ENCODE results near the gene ACTN1.

ACTN1 gene

GRCh38 chr14:68931474-68932051 lies 47.5 kb downstream of the ACTN1 start:
- DNase-seq: no peak

DNA sequence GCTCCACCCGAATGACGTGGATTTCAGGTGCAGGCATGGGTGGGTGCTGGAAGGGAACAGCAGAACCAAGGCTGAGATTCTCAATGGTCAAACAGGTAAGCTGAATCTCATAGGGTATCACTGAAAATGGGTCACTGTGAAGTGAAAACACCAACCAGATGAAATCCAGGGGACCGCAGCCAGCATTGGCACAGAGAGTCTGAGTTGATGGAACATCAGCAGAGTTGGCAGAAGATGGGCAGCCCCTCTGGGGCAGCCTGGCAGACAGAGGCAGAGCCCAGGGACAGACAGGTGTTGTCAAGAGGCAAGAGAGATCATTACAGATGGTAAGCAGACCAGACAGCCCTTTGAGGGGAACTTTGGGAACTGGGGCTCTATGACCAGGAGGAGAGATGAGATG lies 48.0 kb downstream of the ACTN1 start:
- no peak for DNase-seq

DNA sequence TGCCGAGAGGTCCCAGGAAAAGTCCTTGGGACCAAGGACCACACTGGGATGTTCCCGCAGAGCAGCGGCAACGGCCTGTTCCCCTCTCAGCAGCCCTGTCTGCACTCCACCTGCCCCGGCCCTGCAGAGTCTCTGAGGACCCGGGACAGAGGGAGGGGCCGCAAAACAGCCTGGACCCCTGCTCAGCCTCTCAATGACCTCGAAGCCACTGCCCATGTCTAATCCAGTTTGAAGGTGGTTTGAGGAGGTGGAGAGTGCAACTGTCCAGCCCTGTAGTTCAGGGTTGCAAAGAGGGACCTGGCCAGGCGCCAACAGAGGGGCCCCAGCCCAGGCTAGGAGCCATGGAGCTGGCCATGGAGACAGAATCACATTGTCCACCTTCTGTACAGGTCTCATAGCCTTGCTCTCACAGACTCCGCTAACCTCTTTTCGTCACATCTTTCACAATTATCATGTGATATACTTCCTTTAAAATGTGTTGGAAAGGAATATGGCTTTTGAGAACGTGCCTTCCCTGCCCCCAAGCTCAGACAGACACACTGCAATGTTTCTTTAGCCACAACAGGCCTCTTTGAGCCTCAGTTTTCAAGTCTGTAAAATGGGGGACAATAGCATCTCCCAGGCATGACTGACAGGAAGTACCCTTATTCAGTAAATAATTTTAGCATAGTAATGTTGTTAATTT lies 49.3 kb downstream of the ACTN1 start:
- DNase-seq: no peak

- DNase-seq: no peak
Observed at GRCh38 chr14:68928770-68929550, 50.1 kb downstream of the ACTN1 start.

DNA sequence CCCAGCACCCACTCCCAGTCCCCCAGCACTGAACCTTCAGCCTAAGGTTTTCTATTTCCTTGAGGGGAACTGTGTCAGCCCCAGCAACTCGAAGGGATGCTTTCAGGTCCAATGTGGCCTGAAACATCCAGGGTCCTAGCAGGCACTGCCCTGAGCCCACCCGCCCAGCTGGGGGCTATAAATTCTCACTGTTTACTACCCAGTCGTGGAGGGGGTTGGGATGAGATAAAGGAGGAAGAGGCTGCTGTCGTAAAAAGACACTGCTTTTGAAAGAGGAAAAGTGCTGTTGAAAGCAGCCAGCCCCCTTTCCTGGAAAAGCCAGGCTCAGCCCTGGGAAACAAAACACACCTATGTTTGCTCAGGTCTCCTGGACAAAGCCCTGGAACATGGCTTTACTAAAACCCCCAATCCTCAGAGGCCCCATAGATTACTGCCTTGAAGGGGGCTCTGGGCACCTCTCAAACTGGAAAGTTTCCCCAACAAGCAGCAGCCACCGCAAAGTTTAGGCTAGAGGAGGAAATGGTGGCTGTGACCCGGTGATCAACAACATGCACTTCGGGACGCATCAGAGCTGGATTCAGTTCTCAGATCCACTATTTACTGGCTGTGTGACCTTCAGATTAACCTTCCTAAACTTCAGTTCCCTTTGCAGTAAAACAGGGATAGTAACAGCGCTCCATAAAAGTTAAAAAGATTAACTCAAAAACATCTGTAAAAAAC lies 51.0 kb downstream of the ACTN1 start:
- DNase-seq: no peak

DNA sequence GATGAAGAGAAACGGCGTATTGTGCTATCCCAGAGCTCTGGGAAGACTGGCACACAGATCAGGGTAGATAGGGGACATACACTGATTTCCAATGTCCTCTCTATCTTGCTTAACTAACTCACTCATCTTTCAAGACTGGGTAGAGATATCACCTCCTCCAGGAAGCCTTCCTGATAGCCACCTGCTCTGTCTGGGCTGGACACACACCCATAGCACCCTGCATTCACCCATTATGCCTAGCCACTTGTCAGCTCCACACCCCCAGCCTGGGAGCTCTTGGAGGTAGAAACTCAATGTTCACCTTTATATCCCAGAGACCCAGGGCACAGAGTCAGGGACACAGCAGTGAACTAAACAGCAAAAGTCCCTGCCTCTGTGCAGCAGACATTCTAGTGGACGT lies 52.0 kb downstream of the ACTN1 start:
- no peak for DNase-seq

DNA sequence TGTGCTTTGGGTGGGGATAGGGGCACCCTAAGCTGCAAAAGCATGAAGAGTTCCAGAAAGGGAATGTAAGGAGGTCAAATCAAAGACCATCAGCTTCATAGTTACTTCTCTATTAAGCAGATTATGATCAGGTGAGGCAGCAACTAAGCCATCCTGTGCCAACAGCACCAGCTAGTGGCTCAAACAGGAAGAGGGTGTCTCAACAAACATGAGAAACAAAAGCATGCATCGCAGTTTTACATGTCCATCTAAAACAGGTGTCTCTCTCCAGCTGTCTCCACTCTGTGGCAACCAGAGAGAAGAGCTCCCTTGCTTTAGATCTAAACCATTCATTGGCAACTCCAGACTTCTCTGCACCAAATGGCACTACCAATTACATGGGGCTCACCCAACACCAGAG lies 52.9 kb downstream of the ACTN1 start:
- DNase-seq: no peak

- DNase-seq: no peak
Observed at GRCh38 chr14:68925373-68925772, 53.7 kb downstream of the ACTN1 start.

- peak; percentile 38 for DNase-seq
Observed at GRCh38 chr14:68924186-68925158, 54.6 kb downstream of the ACTN1 start.

DNA sequence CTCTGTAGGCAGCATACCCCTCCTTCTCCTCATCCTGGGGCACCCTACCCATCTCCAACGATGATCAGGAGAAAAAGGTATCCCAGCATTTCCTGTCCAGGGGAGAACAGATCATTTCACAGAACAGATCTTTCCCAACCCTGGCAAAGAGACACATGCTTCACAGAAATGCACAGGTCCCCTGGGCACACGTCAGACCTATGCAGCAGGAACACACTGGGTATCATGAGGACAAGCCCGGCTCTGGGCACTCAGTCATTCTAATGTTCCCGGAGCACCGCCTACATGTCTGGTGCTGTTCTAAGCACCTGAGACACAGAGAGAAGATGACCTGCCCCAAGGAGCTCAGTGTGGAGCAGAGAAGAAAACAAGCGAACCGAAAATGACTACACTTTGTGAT lies 56.2 kb downstream of the ACTN1 start:
- no peak for DNase-seq

DNA sequence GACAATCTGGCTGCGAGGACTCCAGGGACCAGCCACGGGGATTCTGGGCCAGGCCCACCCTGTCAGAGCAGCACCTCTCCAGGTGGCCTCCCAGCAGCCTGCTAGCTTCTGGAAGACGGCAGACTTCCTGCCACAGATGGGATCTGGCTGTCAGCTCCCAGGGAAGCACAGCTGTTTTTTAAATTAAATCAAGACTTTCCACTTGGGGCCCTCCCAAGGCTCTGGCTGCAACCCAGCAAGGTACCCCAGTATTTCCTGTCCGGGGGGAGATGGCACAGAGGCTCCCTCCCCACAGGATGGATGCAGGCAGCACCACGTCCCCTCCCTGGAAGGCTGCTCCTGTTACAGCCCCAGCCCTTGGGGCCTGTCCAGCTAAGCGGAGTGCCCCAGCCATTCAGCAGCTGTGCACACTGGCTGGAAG lies 56.9 kb downstream of the ACTN1 start:
- no peak for DNase-seq

DNA sequence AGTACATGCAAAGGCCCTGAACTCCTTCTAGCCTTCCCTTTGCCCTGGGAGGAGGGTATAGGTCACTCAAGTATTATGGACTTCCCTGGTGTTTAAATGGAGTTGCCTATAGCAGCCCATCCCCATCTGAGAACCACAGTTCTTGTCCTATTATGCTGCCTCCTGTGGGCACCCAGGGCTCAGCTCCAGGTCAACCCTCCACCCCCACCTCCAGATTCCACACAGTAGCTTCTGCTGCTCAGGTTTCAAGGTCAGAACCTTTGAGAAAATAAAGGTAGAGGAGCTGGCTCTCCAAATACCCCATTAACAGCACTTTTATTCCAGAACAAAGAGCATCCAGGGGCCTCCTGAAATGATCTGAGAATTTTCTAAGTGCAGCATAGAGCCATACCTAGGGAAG lies 57.4 kb downstream of the ACTN1 start:
- no peak for DNase-seq

- DNase-seq: no peak
Observed at GRCh38 chr14:68921049-68921448, 58.1 kb downstream of the ACTN1 start.

GRCh38 chr14:68919129-68919927 lies 59.8 kb downstream of the ACTN1 start:
- no peak for DNase-seq

- DNase-seq: no peak
Observed at GRCh38 chr14:68918612-68919011, 60.5 kb downstream of the ACTN1 start.

DNA sequence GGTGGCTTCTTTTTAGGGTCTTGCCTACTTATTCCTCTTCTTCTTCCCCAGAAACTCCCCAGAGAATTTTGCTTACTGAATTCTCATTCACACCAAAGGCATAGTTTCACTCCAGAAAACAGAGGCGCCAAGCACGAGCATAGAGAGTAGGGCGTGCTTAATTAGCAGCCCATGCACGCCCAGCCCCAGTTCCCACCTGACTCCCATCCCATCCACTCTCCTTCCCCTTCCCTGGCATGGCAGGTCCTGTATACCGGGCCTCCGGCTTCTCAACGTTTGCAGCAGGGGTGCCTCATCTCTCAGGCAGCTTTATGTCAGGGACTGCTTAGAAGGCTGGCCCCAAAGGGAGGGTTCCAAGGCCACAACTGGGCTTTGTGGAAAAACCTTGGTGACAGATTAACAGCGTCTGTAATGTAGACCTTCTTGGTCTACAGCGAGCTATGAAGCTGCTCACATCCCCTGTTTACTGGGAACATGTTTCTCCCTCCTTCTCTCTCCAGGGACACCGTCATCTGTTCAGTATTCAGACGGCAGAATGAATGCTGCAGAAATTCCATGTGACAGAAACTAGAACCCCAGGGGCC lies 62.7 kb downstream of the ACTN1 start:
- no peak for DNase-seq

GRCh38 chr14:68913516-68913915 lies 65.6 kb downstream of the ACTN1 start:
- DNase-seq: no peak

DNA sequence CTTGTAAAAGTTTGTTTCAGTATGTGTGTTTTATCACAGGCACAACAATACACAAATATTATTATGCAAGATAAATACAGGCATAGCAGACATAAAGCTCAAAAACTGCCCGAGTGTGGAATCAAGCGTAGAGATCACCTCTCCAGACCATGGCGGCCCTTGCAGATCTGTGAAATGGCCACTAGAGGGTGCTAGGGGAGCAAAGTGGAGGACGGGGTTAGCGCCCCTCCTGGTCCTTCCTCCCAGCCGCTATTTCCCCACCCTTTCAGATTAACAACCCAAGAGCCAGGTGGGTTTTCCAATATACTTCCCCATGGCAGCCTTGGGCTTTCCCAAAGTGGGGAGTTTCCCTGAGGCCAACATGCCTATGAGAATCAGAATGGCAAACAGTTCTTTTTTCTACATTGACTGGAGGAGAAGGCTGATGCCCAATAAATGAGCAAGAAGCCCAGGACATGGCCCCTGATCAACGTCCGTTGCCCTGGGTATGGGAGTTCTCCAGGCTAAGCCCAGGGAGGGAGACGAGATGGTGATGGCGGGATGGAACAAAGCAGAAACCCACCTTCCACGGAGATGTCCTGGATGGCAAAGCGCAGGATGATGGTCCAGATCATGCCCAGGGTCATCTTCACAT lies 67.4 kb downstream of the ACTN1 start:
- peak; percentile 42 for DNase-seq

- DNase-seq: no peak
Observed at GRCh38 chr14:68910540-68910939, 68.6 kb downstream of the ACTN1 start.

GRCh38 chr14:68908803-68909202 lies 70.3 kb downstream of the ACTN1 start:
- DNase-seq: no peak

DNA sequence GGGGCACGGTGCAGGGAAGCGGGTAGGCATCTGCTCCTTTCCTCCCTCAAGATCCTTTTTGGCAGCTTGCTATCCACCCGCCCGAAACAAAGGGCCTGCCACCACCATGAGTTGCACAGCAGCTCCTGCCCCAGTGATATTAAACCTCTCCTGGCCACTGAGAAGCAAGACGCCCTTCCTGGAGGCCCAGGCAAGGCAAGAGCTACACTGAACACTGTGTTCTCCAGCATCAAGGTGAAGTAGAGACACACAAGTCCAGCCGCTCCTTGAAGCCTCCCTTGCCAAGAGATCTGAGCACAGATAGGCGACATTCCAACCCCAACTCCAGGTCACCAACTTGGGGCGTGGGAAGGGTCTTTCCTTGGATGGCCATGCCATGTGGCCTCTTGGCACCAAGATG lies 70.9 kb downstream of the ACTN1 start:
- DNase-seq: no peak

Measured in GDM1 (cell line).